Mucosa of stomach (tissue), 1 donor: ENCODE measurements around the gene BIN2.

Experiments used
- H3K27me3 ChIP-seq: one replicate; pipeline ENCODE4 v1.7.0; 2013; ENCODE audit warnings: mild to moderate bottlenecking, low read length; ENCODE audit not compliant: control insufficient read depth, insufficient read depth
- H3K36me3 ChIP-seq: one replicate; pipeline ENCODE4 v1.7.0; 2013; ENCODE audit warnings: low read length; ENCODE audit not compliant: control insufficient read depth, insufficient read depth
- H3K4me1 ChIP-seq: one replicate; pipeline ENCODE4 v1.7.0; 2013; ENCODE audit warnings: mild to moderate bottlenecking, low read length; ENCODE audit not compliant: control insufficient read depth, insufficient read depth
- H3K4me3 ChIP-seq: one replicate; pipeline ENCODE4 v1.7.0; 2013; ENCODE audit warnings: low read length
- H3K9ac ChIP-seq: one replicate; pipeline ENCODE4 v1.7.0; 2013; ENCODE audit warnings: mild to moderate bottlenecking, low read length, moderate library complexity
- H3K9me3 ChIP-seq: one replicate; pipeline ENCODE4 v1.7.0; 2013; ENCODE audit warnings: mild to moderate bottlenecking, low read length, moderate library complexity; ENCODE audit not compliant: control insufficient read depth
- donor health status: Pancreatic carcinoma.

The BIN2 gene

DNA sequence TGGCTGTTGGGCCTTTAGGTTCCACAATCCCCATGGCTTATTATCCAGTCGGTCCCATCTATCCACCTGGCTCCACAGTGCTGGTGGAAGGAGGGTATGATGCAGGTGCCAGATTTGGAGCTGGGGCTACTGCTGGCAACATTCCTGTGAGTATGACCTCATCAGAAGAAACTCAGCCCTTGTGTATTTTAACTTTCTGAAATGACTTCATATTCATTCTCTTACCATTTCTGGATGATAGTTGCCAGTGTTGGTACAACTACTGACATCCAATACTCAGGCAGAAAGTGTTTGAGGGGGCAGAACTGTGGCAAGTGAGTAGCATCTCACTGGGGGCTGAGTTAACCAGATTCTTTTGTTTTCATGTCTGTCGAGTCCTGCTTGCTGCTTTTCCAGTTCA lies 83.0 kb downstream of the BIN2 start:
- no peak overlapping the region for H3K9ac ChIP-seq
- H3K4me1 ChIP-seq = no peaks in the 10 kb centered on the region
- H3K36me3 ChIP-seq = no peaks in the 10 kb centered on the region
- H3K9me3 ChIP-seq = no peaks in the 10 kb centered on the region
- no peaks in the 10 kb centered on the region for H3K27me3 ChIP-seq
- H3K4me3 ChIP-seq = no peak overlapping the region

DNA sequence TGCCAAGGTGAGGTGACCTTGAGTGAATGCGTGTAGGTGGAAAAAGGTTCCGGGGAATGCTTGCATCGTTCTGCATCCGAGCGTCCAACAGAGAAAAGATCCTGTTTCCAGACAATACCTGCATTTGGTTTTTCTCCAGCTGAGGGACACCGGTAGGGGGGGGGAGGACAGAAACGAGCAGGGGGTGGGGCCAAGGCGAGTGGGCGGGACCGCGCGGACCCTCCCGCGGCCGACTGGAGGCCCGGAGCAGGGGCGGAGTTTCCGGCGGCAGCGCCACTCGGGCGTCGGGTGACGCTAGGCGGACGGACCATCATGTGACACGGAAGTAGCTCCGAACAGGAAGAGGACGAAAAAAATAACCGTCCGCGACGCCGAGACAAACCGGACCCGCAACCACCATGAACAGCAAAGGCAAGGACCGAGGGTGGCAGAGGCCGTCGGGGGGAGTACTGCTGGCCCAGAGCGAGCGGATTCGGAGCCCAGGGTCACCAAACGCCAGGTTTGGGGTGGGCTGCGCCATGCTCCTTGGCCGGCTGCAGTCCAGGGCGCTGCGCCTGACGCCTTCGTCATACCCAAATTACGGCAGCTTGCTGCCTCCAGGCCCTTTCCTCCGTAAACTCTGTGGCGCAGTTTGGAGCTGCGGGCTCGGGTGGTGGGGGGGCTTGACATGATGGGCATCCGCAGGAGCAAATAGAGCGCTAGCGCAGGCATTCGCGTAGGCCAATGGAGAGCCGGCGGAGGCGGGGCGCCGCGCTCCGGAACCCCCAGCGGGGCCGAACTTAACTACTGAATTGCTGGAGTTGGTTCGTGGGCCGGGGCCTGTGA lies 85.3 kb downstream of the BIN2 start, which contains the start of gene DAZAP2:
Gene DAZAP2, plus strand, starts transcription at position 317 of the 825 bp plus-strand sequence. Its CDS starts 82 bp downstream, at position 399.
- Histone ChIP-seq H3K36me3 (no peaks in the 10 kb centered on the region), H3K9me3 (no peaks in the 10 kb centered on the region), H3K4me3 (peak within 1 kb of the TSS; percentile 76), H3K27me3 (no peaks in the 10 kb centered on the region), H3K9ac (peak within 1 kb of the TSS; percentile 100), H3K4me1 (no peaks in the 10 kb centered on the region)

DNA sequence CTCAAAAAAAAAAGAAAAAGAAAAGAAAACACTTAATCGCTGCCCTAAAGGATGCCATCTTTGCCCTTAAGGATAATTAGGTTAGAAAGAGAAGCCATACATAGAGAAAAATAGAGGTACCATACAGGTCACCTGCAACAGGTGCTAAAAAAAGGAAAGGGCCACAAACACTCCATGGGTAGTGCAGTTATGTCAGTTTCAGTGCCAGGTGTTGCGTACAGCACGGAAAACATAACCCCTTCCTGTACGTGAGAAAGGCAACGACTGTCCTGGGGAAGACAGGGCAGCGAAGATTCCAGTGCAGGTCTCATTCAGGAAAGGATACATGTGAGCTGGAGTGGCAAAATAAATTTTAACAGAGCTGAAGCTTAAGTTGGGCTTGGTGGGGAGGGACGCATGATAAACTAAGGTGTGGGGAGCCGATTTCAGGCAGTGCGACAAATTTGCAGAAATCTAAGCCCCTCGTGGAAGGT lies 85.9 kb downstream of the BIN2 start:
- H3K4me3 ChIP-seq = peak overlapping the region; percentile 76
- peak overlapping the region; percentile 100 for H3K9ac ChIP-seq
- H3K27me3 ChIP-seq = no peaks in the 10 kb centered on the region
- no peaks in the 10 kb centered on the region for H3K36me3 ChIP-seq
- no peaks in the 10 kb centered on the region for H3K4me1 ChIP-seq
- no peaks in the 10 kb centered on the region for H3K9me3 ChIP-seq

DNA sequence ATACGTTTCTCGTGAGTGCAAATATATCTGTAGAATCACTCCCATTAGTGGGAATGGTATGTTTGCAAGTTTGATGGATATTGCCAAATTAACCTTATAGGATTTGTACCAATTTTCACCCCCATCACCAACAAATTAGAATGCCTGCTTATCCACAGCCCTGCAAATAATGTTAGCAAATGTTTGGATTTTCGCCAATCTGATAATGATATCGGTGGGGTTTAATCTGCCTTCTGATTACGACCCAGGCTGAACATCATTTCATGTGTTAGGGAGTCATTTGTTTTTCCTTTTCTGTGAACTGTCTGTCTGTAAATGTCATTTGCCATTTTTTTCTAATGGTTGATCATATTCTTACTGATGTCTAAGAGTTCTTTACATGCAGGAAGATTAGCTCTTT lies 89.4 kb downstream of the BIN2 start:
- H3K9ac ChIP-seq = no peak overlapping the region
- no peak overlapping the region for H3K4me3 ChIP-seq
- no peaks in the 10 kb centered on the region for H3K9me3 ChIP-seq
- H3K27me3 ChIP-seq = no peaks in the 10 kb centered on the region
- H3K36me3 ChIP-seq = no peaks in the 10 kb centered on the region
- H3K4me1 ChIP-seq = no peaks in the 10 kb centered on the region

DNA sequence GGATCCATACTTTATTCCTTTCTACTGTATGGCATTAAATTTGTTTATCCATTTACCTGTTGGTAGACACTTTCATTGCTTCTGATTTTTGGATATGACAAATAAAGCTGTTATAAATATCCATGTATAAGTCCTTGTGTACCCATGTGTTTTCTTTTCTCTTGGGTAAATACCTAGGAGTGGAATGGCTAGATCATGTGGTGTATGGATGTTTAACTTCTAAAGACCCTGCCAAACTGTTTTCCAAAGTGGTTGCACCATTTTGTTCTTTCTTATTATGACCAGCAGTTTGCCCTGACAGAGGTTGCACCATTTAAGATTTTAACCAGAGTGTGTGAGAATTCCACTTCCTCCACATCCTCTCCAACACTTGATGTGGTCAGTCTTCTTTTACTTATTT lies 91.3 kb downstream of the BIN2 start:
- H3K27me3 ChIP-seq = no peaks in the 10 kb centered on the region
- no peak overlapping the region for H3K4me3 ChIP-seq
- H3K9ac ChIP-seq = no peak overlapping the region
- no peaks in the 10 kb centered on the region for H3K4me1 ChIP-seq
- H3K9me3 ChIP-seq = no peaks in the 10 kb centered on the region
- H3K36me3 ChIP-seq = no peaks in the 10 kb centered on the region
